ENCODE measurements around the gene SMG9. TPM values are rescaled to one million over a fixed set of nuclear protein-coding genes. Genes with fewer than 3 reads are reported as not detected.
A peak's percentile ranks its signal among the peaks of the same experiment; 100 is the strongest.

SMG9 gene
- total and polyA plus RNA-seq, 2 of the 4 experiments (the other 2 are of a cell fraction): 4.8 to 24.3 TPM

- peaks cover 22% of the 10 kb centered on the region for H3K9me1 ChIP-seq (ENCODE audit: insufficient read depth, low read length)
- WGBS, 2 experiments (ENCODE audit: extremely low coverage in 2 of 2, insufficient read length in 1 of 2): 67% methylated on average over 3 of the region's 5 CpGs; no CpG with 5 or more reads in 1 of the 2 experiments
- peak overlapping the region; percentile 3; the same call in 1 of the 2 replicates for H2BK20ac ChIP-seq (ENCODE audit: low read depth, low read length)
- no peak overlapping the region for H3K56ac ChIP-seq (ENCODE audit: extremely low read depth, insufficient read depth, low read length)
- peaks cover 16% of the 10 kb centered on the region for H3K4me1 ChIP-seq (ENCODE audit: control insufficient read depth, insufficient read depth, low read length)
- dilution Hi-C loops (cut with HindIII; ENCODE audit: low sequenced_read_pairs, unreplicated experiment): no loop called here
- H4K8ac ChIP-seq (ENCODE audit: low read depth in 2 of 2, low read length in 2 of 2): peak overlapping the region in 1 of 2 experiments; percentile 81; a peak in 2 of 4 replicates
- DNase-seq: peak; percentile 55
- H2AK9ac ChIP-seq (replicated peaks; ENCODE audit: low read depth, low read length, poor library complexity): no peak overlapping the region
- intact Hi-C loops (cut with micrococcal nuclease): no loop called here
- CTCF ChIA-PET: interaction anchor here (0.6 to 1.1 kb wide), 4 partner anchors 26 to 98 kb away, joined by 3 to 5 read pairs (median 3); no protein-coding TSS in a partner anchor
- H3K27ac ChIP-seq (ENCODE audit: insufficient read depth, low read length): no peak overlapping the region
- in situ Hi-C loops (cut with MboI; ENCODE audit: low sequenced_read_pairs): no loop called here
- H3K9ac ChIP-seq (ENCODE audit: low read depth, low read length): no peak overlapping the region
- no peak for ATAC-seq (ENCODE audit: low read depth)
- no peaks in the 10 kb centered on the region for H3K27me3 ChIP-seq (ENCODE audit: control insufficient read depth, insufficient read depth, low read length)
- peaks cover 6 to 36% of the 10 kb centered on the region in 2 experiments; a peak in 3 of 4 replicates for H3K79me1 ChIP-seq (ENCODE audit: low read depth in 1 of 2, low read length in 2 of 2)
- peak overlapping the region; percentile 71 for H2BK5ac ChIP-seq (ENCODE audit: low read depth, low read length, poor library complexity, severe bottlenecking)
- H2AFZ ChIP-seq (replicated peaks; ENCODE audit: low read length, poor library complexity): no peak overlapping the region
- H3K4me3 ChIP-seq (ENCODE audit: insufficient read depth, low read depth, low read length): no peak overlapping the region
- BruUV-seq (replicated peaks): no TSS peak
- no peak overlapping the region for H3K14ac ChIP-seq (replicated peaks; ENCODE audit: low read depth, low read length)
- H2AK5ac ChIP-seq (ENCODE audit: low read depth, low read length): 0 out of 2 replicates have a peak overlapping the region, but pooled peaks have one; percentile 67
- H2BK120ac ChIP-seq (ENCODE audit: low read depth, low read length): peak overlapping the region; percentile 54
- H2BK15ac ChIP-seq (ENCODE audit: low read depth, low read length): peak overlapping the region; percentile 83; the same call in 1 of the 3 replicates
- no peak for TF ChIP-seq CEBPB (IDR thresholded peaks at IDR 0.05; ENCODE audit: low read depth, low read length)
- no peak for TF ChIP-seq RCOR1 (IDR thresholded peaks at IDR 0.05; ENCODE audit: insufficient replicate concordance, low read length)
- peak; percentile 74; the same call in 1 of the 2 replicates for TF ChIP-seq RFX5 (IDR thresholded peaks at IDR 0.05; ENCODE audit: low read depth, low read length)
- no peak for TF ChIP-seq FOS (IDR thresholded peaks at IDR 0.05; ENCODE audit: low read depth, low read length)
- no peak for TF ChIP-seq MAZ (IDR thresholded peaks at IDR 0.05; ENCODE audit: borderline replicate concordance, low read depth, low read length)
- peak; percentile 30 for TF ChIP-seq SMC3 (IDR thresholded peaks at IDR 0.05; ENCODE audit: low read depth, low read length)
- TF ChIP-seq, protein P1, sequence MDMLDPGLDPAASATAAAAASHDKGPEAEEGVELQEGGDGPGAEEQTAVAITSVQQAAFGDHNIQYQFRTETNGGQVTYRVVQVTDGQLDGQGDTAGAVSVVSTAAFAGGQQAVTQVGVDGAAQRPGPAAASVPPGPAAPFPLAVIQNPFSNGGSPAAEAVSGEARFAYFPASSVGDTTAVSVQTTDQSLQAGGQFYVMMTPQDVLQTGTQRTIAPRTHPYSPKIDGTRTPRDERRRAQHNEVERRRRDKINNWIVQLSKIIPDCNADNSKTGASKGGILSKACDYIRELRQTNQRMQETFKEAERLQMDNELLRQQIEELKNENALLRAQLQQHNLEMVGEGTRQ (IDR thresholded peaks at IDR 0.05; ENCODE audit: low read depth, low read length): no peak
- TF ChIP-seq RAD21 (IDR thresholded peaks at IDR 0.05; ENCODE audit: low read length): peak; percentile 38
- peak; percentile 49 for TF ChIP-seq CTCF (conservative IDR thresholded peaks at IDR 0.05; ENCODE audit: low read depth, low read length)
- no peak for TF ChIP-seq NFE2L2 (IDR thresholded peaks at IDR 0.05; ENCODE audit: low read depth, low read length)
- no peak for TF ChIP-seq CHD1 (IDR thresholded peaks at IDR 0.05; ENCODE audit: low read depth, low read length)
- TF ChIP-seq BHLHE40 (IDR thresholded peaks at IDR 0.05; ENCODE audit: low read depth, low read length): no peak
- TF ChIP-seq MAFK (IDR thresholded peaks at IDR 0.05; ENCODE audit: low read depth, low read length): no peak
- no peak for TF ChIP-seq POLR2A (IDR thresholded peaks at IDR 0.05; ENCODE audit: low read depth, low read length)
- TF ChIP-seq MXI1 (IDR thresholded peaks at IDR 0.05; ENCODE audit: borderline replicate concordance, low read depth, low read length): no peak
- TF ChIP-seq, protein P2, sequence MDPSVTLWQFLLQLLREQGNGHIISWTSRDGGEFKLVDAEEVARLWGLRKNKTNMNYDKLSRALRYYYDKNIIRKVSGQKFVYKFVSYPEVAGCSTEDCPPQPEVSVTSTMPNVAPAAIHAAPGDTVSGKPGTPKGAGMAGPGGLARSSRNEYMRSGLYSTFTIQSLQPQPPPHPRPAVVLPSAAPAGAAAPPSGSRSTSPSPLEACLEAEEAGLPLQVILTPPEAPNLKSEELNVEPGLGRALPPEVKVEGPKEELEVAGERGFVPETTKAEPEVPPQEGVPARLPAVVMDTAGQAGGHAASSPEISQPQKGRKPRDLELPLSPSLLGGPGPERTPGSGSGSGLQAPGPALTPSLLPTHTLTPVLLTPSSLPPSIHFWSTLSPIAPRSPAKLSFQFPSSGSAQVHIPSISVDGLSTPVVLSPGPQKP (IDR thresholded peaks at IDR 0.05; ENCODE audit: borderline replicate concordance, low read depth, low read length): no peak
- no peaks in the 10 kb centered on the region for H3K9me3 ChIP-seq (ENCODE audit: control insufficient read depth, insufficient read depth, low read length)
- POLR2A ChIA-PET (ENCODE audit: unreplicated experiment): no interaction called here
- H3K18ac ChIP-seq (ENCODE audit: low read depth, low read length): peak overlapping the region; percentile 11; the same call in 1 of the 2 replicates
- no peak overlapping the region; the same call in 1 of the 2 replicates for H3K4me2 ChIP-seq (ENCODE audit: low read depth, low read length)
- no peaks in the 10 kb centered on the region for H3K36me3 ChIP-seq (ENCODE audit: control insufficient read depth, insufficient read depth, low read length)
- peaks cover 2% of the 10 kb centered on the region for H4K20me1 ChIP-seq (ENCODE audit: insufficient read depth, low read length)
- peak overlapping the region; percentile 25; the same call in 1 of the 2 replicates for H4K5ac ChIP-seq (ENCODE audit: low read depth, low read length)
- H4K91ac ChIP-seq (ENCODE audit: insufficient read depth, low read depth, low read length): no peak overlapping the region
- peak overlapping the region; percentile 61; the same call in 1 of the 2 replicates for H3K4ac ChIP-seq (ENCODE audit: low read depth, low read length)
- peak overlapping the region; percentile 64; the same call in 1 of the 2 replicates for H3K23ac ChIP-seq (ENCODE audit: low read depth, low read length)
Measured at GRCh38 chr19:43759515-43759914, 4.8 kb upstream of the SMG9 start.
